Stimulated activated CD8-positive, alpha-beta memory T cell treated with anti-CD3 and anti-CD28 coated beads, Interleukin-7, amount 100 ng/mL, for 1 hour (primary cell): ENCODE results near the gene ZNF69.
"Not testable (repeated sequence)": the region's sequence is repeated elsewhere in the genome, so short reads cannot be mapped to it uniquely, and the experiment has no call there.

ENCODE experiments used
- DNase-seq, 2 donors: peaks; one replicate each; pipeline ENCODE4 v3.0.0-alpha.2; 2020; ENCODE audit warnings: low read depth in 2 of 2

The ZNF69 gene

GRCh38 chr19:11887611-11888531 lies at the start of gene ZNF69:
Gene ZNF69 (plus strand): TSS chr19:11887782. CDS start chr19:11887924, 142 bp downstream.
- DNase-seq: peak; percentile 34 to 41

DNA sequence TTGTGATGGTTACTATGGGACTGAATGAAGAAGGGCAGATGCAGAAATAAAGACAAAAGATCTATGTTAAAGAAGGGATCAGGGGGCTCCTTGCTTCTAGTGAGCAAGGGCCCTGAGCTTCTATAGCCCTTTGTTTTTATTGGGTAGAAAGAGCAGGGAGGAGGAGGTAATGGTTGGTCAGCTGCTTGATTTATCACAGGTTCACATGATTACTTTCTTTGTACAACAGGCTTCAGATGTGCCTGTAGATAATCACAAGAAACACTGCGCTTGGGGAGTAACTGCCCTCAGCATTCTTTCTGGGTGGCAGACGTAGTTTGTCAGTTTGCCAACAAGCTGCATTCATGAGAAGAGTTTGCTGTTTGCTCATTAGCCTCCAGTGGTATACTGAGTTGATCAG lies 43.9 kb upstream of the ZNF69 start:
- no peak for DNase-seq

DNA sequence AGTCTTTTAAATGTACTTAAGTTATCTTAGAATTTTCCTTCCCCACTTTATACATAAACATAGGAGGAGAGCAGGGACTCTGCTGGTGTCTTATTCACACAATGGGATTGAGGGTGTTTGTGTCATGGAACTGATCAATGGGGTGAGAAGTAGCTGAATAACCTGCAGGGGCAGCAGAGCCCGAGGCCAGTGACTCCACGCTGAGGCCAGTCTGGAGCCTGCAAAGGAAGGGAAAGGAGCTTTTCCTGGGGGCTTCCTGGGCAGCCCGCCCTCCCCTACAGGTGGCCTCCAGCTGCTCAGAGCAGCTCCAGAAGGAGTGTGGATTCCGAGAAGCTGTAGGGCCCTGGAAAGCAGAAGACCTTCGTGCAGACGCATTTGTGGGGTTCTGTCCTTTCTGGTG lies 40.0 kb upstream of the ZNF69 start:
- DNase-seq: not testable (repeated sequence)

GRCh38 chr19:11848200-11848593 lies 39.4 kb upstream of the ZNF69 start:
- no peak for DNase-seq

- DNase-seq: peak; percentile 68 to 82
Observed at GRCh38 chr19:11848594-11849469, 38.8 kb upstream of the ZNF69 start, which contains the start of gene ZNF439. Gene ZNF439 (plus strand): TSS chr19:11848726. CDS start chr19:11848868, 142 bp downstream.

GRCh38 chr19:11850289-11850688 lies 37.3 kb upstream of the ZNF69 start:
- DNase-seq: not testable (repeated sequence)

DNA sequence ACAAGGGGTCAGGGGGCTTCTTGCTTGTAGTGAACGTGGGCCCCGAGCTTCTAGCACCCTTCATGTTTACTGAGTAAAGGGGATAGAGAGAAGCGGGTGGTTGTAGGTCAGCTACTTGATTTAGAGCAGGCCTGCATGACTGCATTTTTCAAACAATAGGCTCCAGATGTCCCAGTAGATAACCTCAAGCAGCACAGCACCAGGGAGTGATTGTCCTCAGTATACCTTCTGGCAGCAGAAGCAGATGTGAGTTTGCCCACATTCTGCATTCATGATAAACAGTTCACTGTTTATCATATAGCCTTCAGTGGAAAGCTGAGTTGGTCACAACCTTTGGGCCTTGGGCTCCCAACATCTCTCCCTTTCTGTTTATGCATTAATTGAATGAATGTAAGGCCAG lies 34.2 kb upstream of the ZNF69 start:
- DNase-seq: no peak

DNA sequence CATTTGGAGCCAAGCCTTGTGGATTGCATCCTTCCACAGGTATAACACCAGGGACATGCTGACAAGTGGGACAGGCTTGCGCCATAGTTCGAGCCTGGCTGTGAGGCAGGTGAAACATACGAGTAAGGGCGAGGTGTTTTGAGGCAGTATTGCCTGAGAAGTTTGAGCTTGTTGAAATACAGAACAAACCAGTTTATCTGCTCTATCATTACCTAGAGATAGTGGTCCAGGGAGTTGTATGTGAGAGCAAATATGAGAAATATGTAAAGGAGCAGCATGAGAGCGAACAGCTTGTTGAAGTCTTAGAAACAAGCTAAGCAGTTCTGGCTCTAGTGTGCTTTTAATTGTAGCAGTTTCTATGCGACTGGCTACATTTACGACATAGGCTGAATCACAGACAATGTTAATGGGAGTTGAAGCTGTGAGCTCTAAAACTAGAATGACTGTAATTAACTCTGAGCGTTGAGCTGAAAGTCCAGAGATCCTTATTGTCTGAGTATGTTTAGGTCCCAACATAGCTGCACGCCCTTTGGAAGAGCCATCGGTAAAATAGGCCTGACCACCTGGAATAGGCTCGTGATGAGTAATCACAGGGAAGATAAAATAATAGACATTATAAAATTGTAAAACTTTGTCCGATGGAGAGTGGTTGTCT lies 30.9 kb upstream of the ZNF69 start:
- DNase-seq: no peak

DNA sequence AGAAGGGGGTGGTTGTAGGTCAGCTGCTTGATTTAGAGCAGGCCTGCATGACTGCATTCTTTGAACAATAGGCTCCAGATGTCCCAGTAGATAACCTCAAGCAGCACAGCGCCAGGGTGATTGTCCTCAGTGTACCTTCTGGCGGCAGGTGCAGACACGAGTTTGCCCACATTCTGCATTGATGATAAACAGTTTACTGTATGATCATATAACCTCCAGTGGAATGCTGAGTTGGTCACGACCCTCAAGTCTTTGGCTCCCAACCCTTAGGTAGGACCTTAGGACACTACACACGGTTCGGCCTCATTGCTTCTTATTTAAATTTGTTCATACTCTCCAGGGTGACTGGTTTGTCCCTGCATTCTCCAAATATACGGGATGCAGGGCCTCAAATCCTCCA lies 26.9 kb upstream of the ZNF69 start:
- no peak for DNase-seq

DNA sequence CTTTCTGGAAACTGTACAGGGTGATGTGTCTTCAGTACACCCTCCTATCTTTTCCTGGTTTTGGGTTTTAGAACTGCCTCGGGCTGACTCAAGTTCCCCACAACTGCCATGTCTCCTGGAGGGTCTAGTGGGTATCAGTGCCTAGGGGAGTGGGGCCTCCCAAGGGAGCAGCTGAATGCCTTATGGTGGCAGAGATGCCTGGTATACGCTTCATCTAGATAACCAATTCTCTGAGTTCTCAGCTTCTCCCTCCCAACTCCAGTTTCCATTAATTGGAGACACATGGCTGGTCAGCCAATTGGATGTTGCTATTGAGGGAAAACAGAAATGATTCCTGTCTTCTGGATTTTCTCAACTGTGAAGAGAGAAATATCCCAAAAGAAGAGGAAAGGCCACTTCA lies 26.3 kb upstream of the ZNF69 start:
- DNase-seq: no peak

GRCh38 chr19:11867766-11868165 lies 19.8 kb upstream of the ZNF69 start:
- not testable (repeated sequence) for DNase-seq

GRCh38 chr19:11868188-11868587 lies 19.4 kb upstream of the ZNF69 start:
- no peak for DNase-seq

DNA sequence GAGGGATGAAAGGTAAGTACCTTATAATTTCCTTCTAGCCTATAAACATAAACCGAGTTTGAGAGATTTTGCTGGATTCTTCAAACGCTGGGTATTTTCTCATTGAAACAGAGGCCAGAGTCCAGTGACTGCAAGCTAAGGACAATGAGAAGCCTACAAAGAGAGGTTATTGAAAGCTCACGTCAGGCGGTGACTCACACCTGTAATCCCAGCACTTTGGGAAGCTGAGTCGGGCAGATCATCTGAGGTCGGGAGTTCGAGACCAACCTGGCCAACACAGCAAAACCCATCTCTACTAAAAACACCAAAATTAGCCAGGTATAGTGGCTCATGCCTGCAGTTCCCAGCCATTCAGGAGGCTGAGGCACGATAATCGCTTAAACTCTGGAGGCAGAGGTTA lies 15.0 kb upstream of the ZNF69 start:
- DNase-seq: no peak

- no peak for DNase-seq
Observed at GRCh38 chr19:11873762-11874161, 13.8 kb upstream of the ZNF69 start.

- DNase-seq: peak in 1 of 2 donors; percentile 3
Observed at GRCh38 chr19:11879687-11880266, 7.8 kb upstream of the ZNF69 start.

DNA sequence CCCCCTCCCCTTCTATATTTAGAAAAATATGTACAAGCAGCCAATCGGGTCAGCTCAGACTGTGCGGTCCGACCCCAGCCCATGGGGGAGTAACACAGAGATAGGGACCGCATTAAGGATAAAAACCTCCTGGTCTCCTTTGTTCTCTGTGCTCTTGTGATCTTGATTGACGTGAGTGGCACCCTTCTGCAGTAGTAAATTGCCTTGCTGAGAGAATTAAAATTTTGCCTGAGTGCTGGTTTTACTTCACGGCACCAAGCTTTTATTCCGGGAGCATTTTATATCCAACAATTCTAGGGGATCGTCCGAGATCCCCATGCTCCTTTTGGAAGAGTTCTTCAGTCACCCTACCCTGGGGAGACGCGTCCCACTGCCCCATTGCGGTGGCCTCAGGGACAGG lies 7.0 kb upstream of the ZNF69 start:
- DNase-seq: no peak

GRCh38 chr19:11881151-11881800 lies 6.3 kb upstream of the ZNF69 start:
- DNase-seq: peak; percentile 21 to 50

- no peak for DNase-seq
Observed at GRCh38 chr19:11882606-11883005, 5.0 kb upstream of the ZNF69 start.

- no peak for DNase-seq
Observed at GRCh38 chr19:11887234-11887610, 360 bp upstream of the ZNF69 start.

- not testable (repeated sequence) for DNase-seq
Observed at GRCh38 chr19:11889901-11890300, 2.3 kb downstream of the ZNF69 start.

DNA sequence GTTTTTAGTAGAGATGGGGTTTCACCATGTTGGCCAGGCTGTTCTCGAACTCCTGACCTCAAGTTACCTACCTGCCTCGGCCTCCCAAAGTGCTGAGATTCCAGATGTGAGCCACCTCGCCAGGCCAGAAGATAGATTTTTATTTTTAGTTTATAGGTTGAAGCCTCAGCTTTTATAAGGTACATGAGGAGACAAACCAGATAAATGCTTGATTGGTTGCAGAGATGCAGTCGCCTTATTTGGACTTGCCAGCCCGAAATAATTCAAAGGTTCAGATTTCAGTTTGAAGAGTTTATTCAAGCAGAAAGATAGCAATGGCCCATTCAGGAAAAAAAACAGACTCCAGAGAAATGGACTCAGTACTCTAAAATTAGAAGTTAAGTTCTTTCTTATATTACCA lies 3.1 kb downstream of the ZNF69 start:
- no peak for DNase-seq
